SK-N-SH treated with all-trans-retinoic acid at 6 μM for 48 hours (cell line): ENCODE data around the gene CASP9.
"Not testable (repeated sequence)": the region's sequence is repeated elsewhere in the genome, so short reads cannot be mapped to it uniquely, and the experiment has no call there.

Experiments
- ARNTL ChIP-seq: fragments of 450-650 bp; formaldehyde crosslinking; IDR thresholded peaks from 2 replicates; pipeline ENCODE4 v1.5.0; 2020; ENCODE audit warnings: low read depth, mild to moderate bottlenecking, moderate library complexity, borderline replicate concordance
- BACH2 ChIP-seq: fragments of 250-450 bp; sonication (Bioruptor Pico); IDR thresholded peaks from 2 replicates; pipeline ENCODE4 v1.9.0; 2021; ENCODE audit warnings: mild to moderate bottlenecking, borderline replicate concordance
- ESRRG ChIP-seq: fragments of 250-450 bp; sonication (Bioruptor Pico); IDR thresholded peaks from 2 replicates; pipeline ENCODE4 v1.6.1; 2021; ENCODE audit warnings: mild to moderate bottlenecking
- GLIS3 ChIP-seq: fragments of 250-450 bp; sonication (Bioruptor Pico); IDR thresholded peaks from 2 replicates; pipeline ENCODE4 v1.5.0; 2020; ENCODE audit warnings: mild to moderate bottlenecking, moderate library complexity
- RARB ChIP-seq: fragments of 250-450 bp; sonication (Bioruptor Pico); IDR thresholded peaks from 2 replicates; pipeline ENCODE4 v1.8.0; 2021; ENCODE audit warnings: mild to moderate bottlenecking, moderate library complexity
- SNAI2 ChIP-seq: fragments of 250-450 bp; sonication (Bioruptor Pico); IDR thresholded peaks from 2 replicates; pipeline ENCODE4 v1.5.0; 2020; ENCODE audit warnings: mild to moderate bottlenecking, moderate library complexity
- TCF4 ChIP-seq: fragments of 250-450 bp; sonication (Bioruptor Pico); IDR thresholded peaks from 2 replicates; pipeline ENCODE4 v1.8.0; 2021; ENCODE audit warnings: mild to moderate bottlenecking, moderate library complexity, borderline replicate concordance
- ZFP3 ChIP-seq: fragments of 250-450 bp; sonication (Bioruptor Pico); IDR thresholded peaks from 2 replicates; pipeline ENCODE4 v1.5.0; 2020; ENCODE audit warnings: mild to moderate bottlenecking, moderate library complexity
- ZFP30 ChIP-seq: fragments of 450-650 bp; formaldehyde crosslinking; IDR thresholded peaks from 2 replicates; pipeline ENCODE4 v1.5.0; 2022; ENCODE audit warnings: mild to moderate bottlenecking, moderate library complexity
- ZNF565 ChIP-seq: fragments of 450-650 bp; formaldehyde crosslinking; conservative IDR thresholded peaks from 2 replicates; pipeline ENCODE4 v1.5.0; 2020; ENCODE audit warnings: low read depth, mild to moderate bottlenecking, moderate library complexity
- TF ChIP-seq, protein P1 (sequence below): fragments of 250-450 bp; sonication (Bioruptor Pico); IDR thresholded peaks from 2 replicates; pipeline ENCODE4 v1.8.0; 2021; ENCODE audit warnings: low read depth, mild to moderate bottlenecking, moderate library complexity, borderline replicate concordance
- TF ChIP-seq, protein P2 (sequence below): fragments of 250-450 bp; sonication (Bioruptor Pico); IDR thresholded peaks from 2 replicates; pipeline ENCODE4 v1.8.0; 2020; ENCODE audit warnings: mild to moderate bottlenecking, moderate library complexity, borderline replicate concordance
- TF ChIP-seq, protein P3 (sequence below): fragments of 250-450 bp; sonication (Bioruptor Pico); IDR thresholded peaks from 2 replicates; pipeline ENCODE4 v1.5.1; 2020; ENCODE audit warnings: low read depth, mild to moderate bottlenecking, moderate library complexity
- TF ChIP-seq, protein P4 (sequence below): fragments of 250-450 bp; sonication (Bioruptor Pico); IDR thresholded peaks from 2 replicates; pipeline ENCODE4 v1.5.0; 2020; ENCODE audit warnings: mild to moderate bottlenecking, moderate library complexity

DNA sequence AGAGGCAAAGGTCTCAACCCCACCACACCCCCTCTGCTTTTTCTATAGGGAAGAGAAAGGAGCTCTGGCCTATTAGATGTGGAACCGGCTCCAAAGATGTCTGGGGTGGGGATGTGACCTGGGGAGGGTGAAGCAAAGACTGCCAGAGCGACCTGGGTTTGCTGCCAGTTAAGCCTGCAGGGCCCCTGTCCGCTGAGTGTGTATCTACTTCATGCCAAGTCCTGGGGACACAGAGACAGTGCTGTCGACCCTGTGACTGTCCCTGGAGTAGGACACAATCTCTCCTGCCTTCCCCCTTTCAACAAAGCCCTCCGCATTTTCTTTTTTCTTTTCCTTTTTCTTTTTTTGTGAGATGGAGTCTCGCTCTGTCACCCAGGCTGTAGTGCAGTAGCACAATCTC lies 41.6 kb downstream of the CASP9 start:
- TF ChIP-seq ZFP30; ARNTL (CRISPR knock-in tag); RARB (CRISPR knock-in tag); ZFP3 (CRISPR knock-in tag); SNAI2 (CRISPR knock-in tag); ZNF565 (CRISPR knock-in tag); BACH2 (CRISPR knock-in tag); ESRRG (CRISPR knock-in tag); GLIS3 (CRISPR knock-in tag); TCF4 (CRISPR knock-in tag): not testable (repeated sequence)
- TF ChIP-seq, protein P1, sequence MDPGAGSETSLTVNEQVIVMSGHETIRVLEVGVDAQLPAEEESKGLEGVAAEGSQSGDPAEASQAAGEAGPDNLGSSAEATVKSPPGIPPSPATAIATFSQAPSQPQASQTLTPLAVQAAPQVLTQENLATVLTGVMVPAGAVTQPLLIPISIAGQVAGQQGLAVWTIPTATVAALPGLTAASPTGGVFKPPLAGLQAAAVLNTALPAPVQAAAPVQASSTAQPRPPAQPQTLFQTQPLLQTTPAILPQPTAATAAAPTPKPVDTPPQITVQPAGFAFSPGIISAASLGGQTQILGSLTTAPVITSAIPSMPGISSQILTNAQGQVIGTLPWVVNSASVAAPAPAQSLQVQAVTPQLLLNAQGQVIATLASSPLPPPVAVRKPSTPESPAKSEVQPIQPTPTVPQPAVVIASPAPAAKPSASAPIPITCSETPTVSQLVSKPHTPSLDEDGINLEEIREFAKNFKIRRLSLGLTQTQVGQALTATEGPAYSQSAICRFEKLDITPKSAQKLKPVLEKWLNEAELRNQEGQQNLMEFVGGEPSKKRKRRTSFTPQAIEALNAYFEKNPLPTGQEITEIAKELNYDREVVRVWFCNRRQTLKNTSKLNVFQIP (CRISPR knock-in tag) = not testable (repeated sequence)
- TF ChIP-seq, protein P2, sequence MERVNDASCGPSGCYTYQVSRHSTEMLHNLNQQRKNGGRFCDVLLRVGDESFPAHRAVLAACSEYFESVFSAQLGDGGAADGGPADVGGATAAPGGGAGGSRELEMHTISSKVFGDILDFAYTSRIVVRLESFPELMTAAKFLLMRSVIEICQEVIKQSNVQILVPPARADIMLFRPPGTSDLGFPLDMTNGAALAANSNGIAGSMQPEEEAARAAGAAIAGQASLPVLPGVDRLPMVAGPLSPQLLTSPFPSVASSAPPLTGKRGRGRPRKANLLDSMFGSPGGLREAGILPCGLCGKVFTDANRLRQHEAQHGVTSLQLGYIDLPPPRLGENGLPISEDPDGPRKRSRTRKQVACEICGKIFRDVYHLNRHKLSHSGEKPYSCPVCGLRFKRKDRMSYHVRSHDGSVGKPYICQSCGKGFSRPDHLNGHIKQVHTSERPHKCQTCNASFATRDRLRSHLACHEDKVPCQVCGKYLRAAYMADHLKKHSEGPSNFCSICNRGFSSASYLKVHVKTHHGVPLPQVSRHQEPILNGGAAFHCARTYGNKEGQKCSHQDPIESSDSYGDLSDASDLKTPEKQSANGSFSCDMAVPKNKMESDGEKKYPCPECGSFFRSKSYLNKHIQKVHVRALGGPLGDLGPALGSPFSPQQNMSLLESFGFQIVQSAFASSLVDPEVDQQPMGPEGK (CRISPR knock-in tag) = not testable (repeated sequence)
- TF ChIP-seq, protein P3, sequence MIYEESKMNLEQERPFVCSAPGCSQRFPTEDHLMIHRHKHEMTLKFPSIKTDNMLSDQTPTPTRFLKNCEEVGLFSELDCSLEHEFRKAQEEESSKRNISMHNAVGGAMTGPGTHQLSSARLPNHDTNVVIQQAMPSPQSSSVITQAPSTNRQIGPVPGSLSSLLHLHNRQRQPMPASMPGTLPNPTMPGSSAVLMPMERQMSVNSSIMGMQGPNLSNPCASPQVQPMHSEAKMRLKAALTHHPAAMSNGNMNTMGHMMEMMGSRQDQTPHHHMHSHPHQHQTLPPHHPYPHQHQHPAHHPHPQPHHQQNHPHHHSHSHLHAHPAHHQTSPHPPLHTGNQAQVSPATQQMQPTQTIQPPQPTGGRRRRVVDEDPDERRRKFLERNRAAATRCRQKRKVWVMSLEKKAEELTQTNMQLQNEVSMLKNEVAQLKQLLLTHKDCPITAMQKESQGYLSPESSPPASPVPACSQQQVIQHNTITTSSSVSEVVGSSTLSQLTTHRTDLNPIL (CRISPR knock-in tag) = not testable (repeated sequence)
- TF ChIP-seq, protein P4, sequence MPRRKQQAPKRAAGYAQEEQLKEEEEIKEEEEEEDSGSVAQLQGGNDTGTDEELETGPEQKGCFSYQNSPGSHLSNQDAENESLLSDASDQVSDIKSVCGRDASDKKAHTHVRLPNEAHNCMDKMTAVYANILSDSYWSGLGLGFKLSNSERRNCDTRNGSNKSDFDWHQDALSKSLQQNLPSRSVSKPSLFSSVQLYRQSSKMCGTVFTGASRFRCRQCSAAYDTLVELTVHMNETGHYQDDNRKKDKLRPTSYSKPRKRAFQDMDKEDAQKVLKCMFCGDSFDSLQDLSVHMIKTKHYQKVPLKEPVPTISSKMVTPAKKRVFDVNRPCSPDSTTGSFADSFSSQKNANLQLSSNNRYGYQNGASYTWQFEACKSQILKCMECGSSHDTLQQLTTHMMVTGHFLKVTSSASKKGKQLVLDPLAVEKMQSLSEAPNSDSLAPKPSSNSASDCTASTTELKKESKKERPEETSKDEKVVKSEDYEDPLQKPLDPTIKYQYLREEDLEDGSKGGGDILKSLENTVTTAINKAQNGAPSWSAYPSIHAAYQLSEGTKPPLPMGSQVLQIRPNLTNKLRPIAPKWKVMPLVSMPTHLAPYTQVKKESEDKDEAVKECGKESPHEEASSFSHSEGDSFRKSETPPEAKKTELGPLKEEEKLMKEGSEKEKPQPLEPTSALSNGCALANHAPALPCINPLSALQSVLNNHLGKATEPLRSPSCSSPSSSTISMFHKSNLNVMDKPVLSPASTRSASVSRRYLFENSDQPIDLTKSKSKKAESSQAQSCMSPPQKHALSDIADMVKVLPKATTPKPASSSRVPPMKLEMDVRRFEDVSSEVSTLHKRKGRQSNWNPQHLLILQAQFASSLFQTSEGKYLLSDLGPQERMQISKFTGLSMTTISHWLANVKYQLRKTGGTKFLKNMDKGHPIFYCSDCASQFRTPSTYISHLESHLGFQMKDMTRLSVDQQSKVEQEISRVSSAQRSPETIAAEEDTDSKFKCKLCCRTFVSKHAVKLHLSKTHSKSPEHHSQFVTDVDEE (CRISPR knock-in tag) = not testable (repeated sequence)
